H9 (cell line): ENCODE results near the gene LFNG. TPM values are rescaled to one million over a fixed set of nuclear protein-coding genes. Genes with fewer than 3 reads are reported as not detected.

Experiments
- DNase-seq: peaks from one replicate; pipeline ENCODE4 v3.0.0-alpha.2; 2017
- H2AFZ ChIP-seq: one replicate; pipeline ENCODE4 v1.6.1; 2013; ENCODE audit warnings: mild to moderate bottlenecking, low read length, control low read depth, moderate library complexity
- H2AK5ac ChIP-seq: 2 replicates; pipeline ENCODE4 v1.6.1; 2013; ENCODE audit warnings: low read length, control low read depth, mixed read lengths; ENCODE audit not compliant: insufficient read length
- H2BK120ac ChIP-seq: one replicate; pipeline ENCODE4 v1.6.1; 2013; ENCODE audit warnings: low read depth, mild to moderate bottlenecking, low read length, control low read depth, inconsistent platforms; ENCODE audit not compliant: poor library complexity, severe bottlenecking
- H2BK12ac ChIP-seq: 2 replicates; pipeline ENCODE4 v1.6.1; 2013; ENCODE audit warnings: low read length, control low read depth, mixed read lengths, low read depth; ENCODE audit not compliant: insufficient read length
- H2BK15ac ChIP-seq: 2 replicates; pipeline ENCODE4 v1.6.1; 2013; ENCODE audit warnings: low read depth, low read length, control low read depth
- H2BK20ac ChIP-seq: one replicate; pipeline ENCODE4 v1.6.1; 2013; ENCODE audit warnings: low read depth, mild to moderate bottlenecking, low read length, control low read depth, inconsistent platforms; ENCODE audit not compliant: poor library complexity, severe bottlenecking
- H2BK5ac ChIP-seq: 2 replicates; pipeline ENCODE4 v1.6.1; 2013; ENCODE audit warnings: low read length, control low read depth, mixed read lengths; ENCODE audit not compliant: insufficient read length
- H3K14ac ChIP-seq: 2 replicates; pipeline ENCODE4 v1.6.1; 2013; ENCODE audit warnings: low read length, control low read depth; ENCODE audit not compliant: insufficient read depth
- H3K18ac ChIP-seq: 2 replicates; pipeline ENCODE4 v1.6.1; 2013; ENCODE audit warnings: low read depth, mild to moderate bottlenecking, mixed read lengths, low read length, control low read depth; ENCODE audit not compliant: insufficient read length
- H3K23ac ChIP-seq: 2 replicates; pipeline ENCODE4 v1.6.1; 2013; ENCODE audit warnings: low read length, control low read depth, mixed read lengths, low read depth; ENCODE audit not compliant: insufficient read length
- H3K23me2 ChIP-seq: 2 replicates; pipeline ENCODE4 v1.6.1; 2013; ENCODE audit warnings: low read depth, mild to moderate bottlenecking, mixed read lengths, low read length, control low read depth; ENCODE audit not compliant: insufficient read length, poor library complexity, severe bottlenecking
- H3K27ac ChIP-seq: 2 replicates; pipeline ENCODE4 v1.5.1; 2013; ENCODE audit warnings: low read length, control low read depth, mixed read lengths, low read depth; ENCODE audit not compliant: insufficient read length
- H3K27me3 ChIP-seq: 2 replicates; pipeline ENCODE4 v1.6.1; 2013; ENCODE audit warnings: low read length, control low read depth, inconsistent platforms; ENCODE audit not compliant: insufficient read depth
- H3K4ac ChIP-seq: 2 replicates; pipeline ENCODE4 v1.6.1; 2013; ENCODE audit warnings: low read depth, mild to moderate bottlenecking, control low read depth, inconsistent platforms, low read length, moderate library complexity
- H3K4me1 ChIP-seq: 2 replicates; pipeline ENCODE4 v1.6.1; 2013; ENCODE audit warnings: low read length, control low read depth, inconsistent platforms; ENCODE audit not compliant: insufficient read depth
- H3K4me2 ChIP-seq: 2 replicates; pipeline ENCODE4 v1.6.1; 2013; ENCODE audit warnings: low read length, control low read depth, mixed read lengths; ENCODE audit not compliant: insufficient read length, insufficient read depth
- H3K56ac ChIP-seq: 2 replicates; pipeline ENCODE4 v1.6.1; 2013; ENCODE audit warnings: low read depth, mild to moderate bottlenecking, mixed read lengths, low read length, control low read depth; ENCODE audit not compliant: insufficient read length
- H3K79me1 ChIP-seq: 2 replicates; pipeline ENCODE4 v1.6.1; 2013; ENCODE audit warnings: low read depth, mild to moderate bottlenecking, moderate library complexity, low read length, control low read depth, inconsistent platforms; ENCODE audit not compliant: insufficient read depth, poor library complexity, severe bottlenecking
- H3K79me2 ChIP-seq: 2 replicates; pipeline ENCODE4 v1.6.1; 2013; ENCODE audit warnings: low read length, control low read depth, inconsistent platforms; ENCODE audit not compliant: insufficient read depth
- H3K9ac ChIP-seq: 2 replicates; pipeline ENCODE4 v1.6.1; 2013; ENCODE audit warnings: low read length, control low read depth, mixed read lengths; ENCODE audit not compliant: insufficient read length; ENCODE audit errors: extremely low read depth
- H3K9me3 ChIP-seq: one replicate; pipeline ENCODE4 v1.6.1; 2013; ENCODE audit warnings: low read depth, low read length, inconsistent platforms; ENCODE audit not compliant: control insufficient read depth
- H3T11ph ChIP-seq: one replicate; pipeline ENCODE4 v1.6.1; 2013; ENCODE audit warnings: mild to moderate bottlenecking, low read length, control low read depth, inconsistent platforms
- H4K20me1 ChIP-seq: one replicate; pipeline ENCODE4 v1.6.1; 2013; ENCODE audit not compliant: control insufficient read depth, insufficient read length, insufficient read depth
- H4K5ac ChIP-seq: 2 replicates; pipeline ENCODE4 v1.6.1; 2013; ENCODE audit warnings: low read depth, mild to moderate bottlenecking, mixed read lengths, low read length, control low read depth; ENCODE audit not compliant: insufficient read length
- H4K8ac ChIP-seq: replicated peaks from 2 replicates; pipeline ENCODE4 v1.6.1; 2013; ENCODE audit warnings: low read length, control low read depth, mixed read lengths, low read depth; ENCODE audit not compliant: insufficient read length
- H4K91ac ChIP-seq: 2 replicates; pipeline ENCODE4 v1.6.1; 2013; ENCODE audit warnings: low read depth, mild to moderate bottlenecking, moderate library complexity, mixed read lengths, low read length, control low read depth; ENCODE audit not compliant: insufficient read length
- H3K27ac Mint-ChIP-seq, 3 experiments: 2 replicates in 2 of 3; 3 replicates in 1 of 3; pipeline ENCODE4 v1.8.0; 2020 to 2021; ENCODE audit warnings: mixed read lengths in 3 of 3, mild to moderate bottlenecking in 1 of 3, moderate library complexity in 1 of 3
- H3K27me3 Mint-ChIP-seq: 2 replicates; pipeline ENCODE4 v1.8.0; 2021; ENCODE audit warnings: low read depth, mild to moderate bottlenecking, moderate library complexity, mixed read lengths
- H3K36me3 Mint-ChIP-seq, 3 experiments: 2 replicates in 2 of 3; 3 replicates in 1 of 3; pipeline ENCODE4 v1.8.0; 2020 to 2021; ENCODE audit warnings: low read depth in 3 of 3, mixed read lengths in 3 of 3; ENCODE audit not compliant: insufficient read depth in 1 of 3
- H3K4me1 Mint-ChIP-seq, 2 experiments: 2 replicates each; pipeline ENCODE4 v1.8.0; 2020; ENCODE audit warnings: mixed read lengths in 2 of 2
- H3K4me3 Mint-ChIP-seq, 2 experiments: 2 replicates in 1 of 2; 3 replicates in 1 of 2; pipeline ENCODE4 v1.8.0; 2020 to 2021; ENCODE audit warnings: mild to moderate bottlenecking in 2 of 2, mixed read lengths in 2 of 2, moderate library complexity in 1 of 2
- H3K9me3 Mint-ChIP-seq, 2 experiments: 2 replicates in 1 of 2; 3 replicates in 1 of 2; pipeline ENCODE4 v1.8.0; 2020; ENCODE audit warnings: mild to moderate bottlenecking in 2 of 2, mixed read lengths in 2 of 2, moderate library complexity in 1 of 2
- CTCF ChIP-seq: fragments of 200-600 bp; sonication (generic); conservative IDR thresholded peaks from 3 replicates; pipeline ENCODE4 v1.8.0; 2021; ENCODE audit warnings: antibody characterized with exemption, mild to moderate bottlenecking
- WGBS: extraction: QIAGEN DNeasy Blood & Tissue Kit; methylation state at CpG from one replicate; pipeline ENCODE4 v1.1.7; 2013; ENCODE audit warnings: missing lambda C conversion rate, low lambda C conversion rate, mixed read lengths; ENCODE audit not compliant: insufficient read length; ENCODE audit errors: extremely low coverage; 5-methylcytosine and 5-hydroxymethylcytosine counted together
- total RNA-seq: library from RNA; stranded (reverse); gene quantifications from 2 replicates; pipeline ENCODE4 v1.2.1, GENCODE V29; 2021

Gene LFNG
- total RNA-seq, 1 experiment from 2014 or later = 52.9 TPM

GRCh38 chr7:2476298-2476697, 43.3 kb upstream of the LFNG start, which contains the start of gene GRIFIN:
GRIFIN (minus strand) TSS chr7:2476398; CDS start chr7:2476383, 15 bp downstream.
- Histone ChIP-seq H3K23me2 (no peaks in the 10 kb centered on the region), H3K4me1 (no peaks in the 10 kb centered on the region; the same call in 1 of the 2 replicates), H3K9me3 (no peaks in the 10 kb centered on the region), H3K56ac (no peak within 1 kb of the TSS), H3K27me3 (no peaks in the 10 kb centered on the region), H3T11ph (no peak within 1 kb of the TSS), H3K18ac (no peak within 1 kb of the TSS), H2BK20ac (no peak within 1 kb of the TSS), H3K4ac (no peak within 1 kb of the TSS), H3K9ac (no peak within 1 kb of the TSS), H4K91ac (no peak within 1 kb of the TSS), H3K27ac (no peak within 1 kb of the TSS), H2AFZ (no peak within 1 kb of the TSS), H3K79me1 (no peaks in the 10 kb centered on the region), H3K14ac (no peak within 1 kb of the TSS), H4K8ac (no peak within 1 kb of the TSS), H4K5ac (no peak within 1 kb of the TSS), H2BK15ac (no peak within 1 kb of the TSS), H2BK120ac (no peak within 1 kb of the TSS), H4K20me1 (no peaks in the 10 kb centered on the region), H2AK5ac (no peak within 1 kb of the TSS), H3K23ac (no peak within 1 kb of the TSS), H3K79me2 (no peaks in the 10 kb centered on the region), H2BK12ac (no peak within 1 kb of the TSS), H2BK5ac (no peak within 1 kb of the TSS), H3K4me2 (no peak within 1 kb of the TSS)
- Mint-ChIP-seq H3K4me3 (peak within 1 kb of the TSS in 1 of 2 experiments; percentile 38; a peak in 1 of 5 replicates), H3K27me3 (peaks cover 2% of the 10 kb centered on the region), H3K9me3 (no peaks in the 10 kb centered on the region), H3K4me1 (peaks cover 9 to 22% of the 10 kb centered on the region in 2 experiments), H3K27ac (0 out of 7 replicates have a peak within 1 kb of the TSS, but pooled peaks of 2 of the 3 experiments have one; percentile 53 to 65), H3K36me3 (no peaks in the 10 kb centered on the region)
- no peak for DNase-seq
- TF ChIP-seq CTCF = no peak
- WGBS = no CpG with 5 or more reads among the region's 16 CpGs
